Measurements from ENCODE around the gene DBNL. TPM values are rescaled to one million over a fixed set of nuclear protein-coding genes. Genes with fewer than 3 reads are reported as not detected.
A peak's percentile ranks its signal among the peaks of the same experiment; 100 is the strongest.

Gene DBNL
- polyA plus RNA-seq, 2 of the 4 experiments (the other 2 are of a cell fraction), result 41.8 to 95.0 TPM

DNA sequence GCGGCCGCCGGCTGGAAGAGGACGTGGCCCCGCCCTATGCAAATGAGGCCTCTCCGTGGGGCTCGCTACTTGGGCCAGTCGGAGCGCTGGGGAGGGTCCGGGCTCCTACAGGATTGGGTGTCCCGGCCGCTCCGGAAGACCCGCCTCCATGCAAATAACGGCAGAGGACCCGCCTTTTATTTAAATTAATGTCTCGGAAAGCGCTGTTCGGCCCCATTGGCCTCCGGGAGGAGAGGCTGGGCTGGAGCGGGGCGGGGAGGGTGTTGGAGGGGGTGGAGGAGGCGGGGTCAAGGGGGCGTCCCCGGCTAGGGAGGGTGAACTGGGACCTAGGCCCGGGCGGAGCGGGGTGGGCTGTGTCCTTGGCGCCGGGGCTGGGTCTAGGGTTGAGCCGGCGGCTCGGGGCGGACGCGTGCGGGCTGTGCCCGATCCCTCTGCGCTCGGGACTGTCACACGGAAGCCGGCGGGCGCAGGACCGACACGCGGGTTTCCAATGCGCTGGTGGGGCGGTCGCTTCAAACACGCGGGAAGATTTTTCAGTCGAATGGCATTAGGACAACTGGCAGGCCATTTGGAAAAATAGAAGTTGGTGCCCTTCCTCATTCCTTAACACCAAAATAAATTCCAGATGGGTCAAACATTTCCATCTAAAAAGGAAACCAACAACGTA is 38.2 kb downstream of the DBNL start (continued):
- TF ChIP-seq ESRRA (IDR thresholded peaks at IDR 0.05; ENCODE audit: borderline replicate concordance, low read length), result no peak
- TF ChIP-seq SMC3 (IDR thresholded peaks at IDR 0.05), result no peak; the same call in 2 of the 3 replicates
- no peak for TF ChIP-seq MAFK (IDR thresholded peaks at IDR 0.05; ENCODE audit: partially characterized antibody)
- TF ChIP-seq HOXA7 (CRISPR knock-in tag; IDR thresholded peaks at IDR 0.05), result no peak
- TF ChIP-seq CBX2 (IDR thresholded peaks at IDR 0.05; ENCODE audit: borderline replicate concordance, low read depth), result no peak
- no peak; the same call in 1 of the 2 replicates for TF ChIP-seq TFCP2L1 (CRISPR knock-in tag; IDR thresholded peaks at IDR 0.05)
- TF ChIP-seq RNF2 (IDR thresholded peaks at IDR 0.05; ENCODE audit: borderline replicate concordance, low read depth), result no peak
- TF ChIP-seq MYC (IDR thresholded peaks at IDR 0.05; ENCODE audit: borderline replicate concordance, low read length), result no peak
- TF ChIP-seq, protein P1, sequence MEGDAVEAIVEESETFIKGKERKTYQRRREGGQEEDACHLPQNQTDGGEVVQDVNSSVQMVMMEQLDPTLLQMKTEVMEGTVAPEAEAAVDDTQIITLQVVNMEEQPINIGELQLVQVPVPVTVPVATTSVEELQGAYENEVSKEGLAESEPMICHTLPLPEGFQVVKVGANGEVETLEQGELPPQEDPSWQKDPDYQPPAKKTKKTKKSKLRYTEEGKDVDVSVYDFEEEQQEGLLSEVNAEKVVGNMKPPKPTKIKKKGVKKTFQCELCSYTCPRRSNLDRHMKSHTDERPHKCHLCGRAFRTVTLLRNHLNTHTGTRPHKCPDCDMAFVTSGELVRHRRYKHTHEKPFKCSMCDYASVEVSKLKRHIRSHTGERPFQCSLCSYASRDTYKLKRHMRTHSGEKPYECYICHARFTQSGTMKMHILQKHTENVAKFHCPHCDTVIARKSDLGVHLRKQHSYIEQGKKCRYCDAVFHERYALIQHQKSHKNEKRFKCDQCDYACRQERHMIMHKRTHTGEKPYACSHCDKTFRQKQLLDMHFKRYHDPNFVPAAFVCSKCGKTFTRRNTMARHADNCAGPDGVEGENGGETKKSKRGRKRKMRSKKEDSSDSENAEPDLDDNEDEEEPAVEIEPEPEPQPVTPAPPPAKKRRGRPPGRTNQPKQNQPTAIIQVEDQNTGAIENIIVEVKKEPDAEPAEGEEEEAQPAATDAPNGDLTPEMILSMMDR (IDR thresholded peaks at IDR 0.05), result no peak
- TF ChIP-seq POLR2AphosphoS2 (conservative IDR thresholded peaks at IDR 0.05; ENCODE audit: low read length), result no peak
- no peak for TF ChIP-seq GATA3 (IDR thresholded peaks at IDR 0.05; ENCODE audit: borderline replicate concordance)
- TF ChIP-seq SREBF2 (IDR thresholded peaks at IDR 0.05), result no peak
- TF ChIP-seq ZC3H11A (IDR thresholded peaks at IDR 0.05), result no peak
- no peak for TF ChIP-seq KDM1A (IDR thresholded peaks at IDR 0.05; ENCODE audit: low read depth)
- no peak for TF ChIP-seq NR3C1 (IDR thresholded peaks at IDR 0.05)
- no peak for TF ChIP-seq ZFP36 (IDR thresholded peaks at IDR 0.05; ENCODE audit: borderline replicate concordance, partially characterized antibody)
- TF ChIP-seq, protein P2, sequence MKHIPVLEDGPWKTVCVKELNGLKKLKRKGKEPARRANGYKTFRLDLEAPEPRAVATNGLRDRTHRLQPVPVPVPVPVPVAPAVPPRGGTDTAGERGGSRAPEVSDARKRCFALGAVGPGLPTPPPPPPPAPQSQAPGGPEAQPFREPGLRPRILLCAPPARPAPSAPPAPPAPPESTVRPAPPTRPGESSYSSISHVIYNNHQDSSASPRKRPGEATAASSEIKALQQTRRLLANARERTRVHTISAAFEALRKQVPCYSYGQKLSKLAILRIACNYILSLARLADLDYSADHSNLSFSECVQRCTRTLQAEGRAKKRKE (CRISPR knock-in tag; IDR thresholded peaks at IDR 0.05; ENCODE audit: low read depth), result 0 out of 2 replicates have a peak, but pooled peaks have one; percentile 29
- TF ChIP-seq CHD4 (IDR thresholded peaks at IDR 0.05; ENCODE audit: borderline replicate concordance), result no peak
- TF ChIP-seq, protein P3, sequence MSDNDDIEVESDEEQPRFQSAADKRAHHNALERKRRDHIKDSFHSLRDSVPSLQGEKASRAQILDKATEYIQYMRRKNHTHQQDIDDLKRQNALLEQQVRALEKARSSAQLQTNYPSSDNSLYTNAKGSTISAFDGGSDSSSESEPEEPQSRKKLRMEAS (IDR thresholded peaks at IDR 0.05), result peak; percentile 55; the same call in 1 of the 2 replicates
- TF ChIP-seq EHMT2 (IDR thresholded peaks at IDR 0.05; ENCODE audit: low read depth), result no peak
- no peak for TF ChIP-seq ZNF302 (CRISPR knock-in tag; IDR thresholded peaks at IDR 0.05)
- no peak for TF ChIP-seq CHD2 (IDR thresholded peaks at IDR 0.05; ENCODE audit: low read length, partially characterized antibody)
- TF ChIP-seq KDM5A (IDR thresholded peaks at IDR 0.05), result no peak
- no peak for TF ChIP-seq RFX5 (IDR thresholded peaks at IDR 0.05)
- TF ChIP-seq, protein P4, sequence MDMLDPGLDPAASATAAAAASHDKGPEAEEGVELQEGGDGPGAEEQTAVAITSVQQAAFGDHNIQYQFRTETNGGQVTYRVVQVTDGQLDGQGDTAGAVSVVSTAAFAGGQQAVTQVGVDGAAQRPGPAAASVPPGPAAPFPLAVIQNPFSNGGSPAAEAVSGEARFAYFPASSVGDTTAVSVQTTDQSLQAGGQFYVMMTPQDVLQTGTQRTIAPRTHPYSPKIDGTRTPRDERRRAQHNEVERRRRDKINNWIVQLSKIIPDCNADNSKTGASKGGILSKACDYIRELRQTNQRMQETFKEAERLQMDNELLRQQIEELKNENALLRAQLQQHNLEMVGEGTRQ (IDR thresholded peaks at IDR 0.05), result no peak
- no peak for TF ChIP-seq BHLHE40 (IDR thresholded peaks at IDR 0.05; ENCODE audit: low read depth, low read length)
- TF ChIP-seq E2F6 (IDR thresholded peaks at IDR 0.05; ENCODE audit: borderline replicate concordance, low read depth), result peak; percentile 69; the same call in 1 of the 2 replicates
- TF ChIP-seq HES2 (IDR thresholded peaks at IDR 0.05), result no peak
- no peak for TF ChIP-seq MAZ (IDR thresholded peaks at IDR 0.05; ENCODE audit: borderline replicate concordance, low read depth, low read length)
- TF ChIP-seq TP53 (CRISPR knock-in tag; IDR thresholded peaks at IDR 0.05), result no peak
- no peak for TF ChIP-seq CBX8 (IDR thresholded peaks at IDR 0.05)
- TF ChIP-seq JUNB (IDR thresholded peaks at IDR 0.05), result no peak
- TF ChIP-seq HOXB5 (CRISPR knock-in tag; IDR thresholded peaks at IDR 0.05), result no peak
- TF ChIP-seq BCL3 (IDR thresholded peaks at IDR 0.05), result 0 out of 3 replicates have a peak, but pooled peaks have one; percentile 2
- TF ChIP-seq FOSL2 (IDR thresholded peaks at IDR 0.05), result no peak
- TF ChIP-seq FOSL2 (CRISPR knock-in tag; IDR thresholded peaks at IDR 0.05), result no peak
- no peak for TF ChIP-seq FOXS1 (CRISPR knock-in tag; IDR thresholded peaks at IDR 0.05)

Measured in A549 (cell line).